ENCODE data around the gene HNRNPDL.

- TF ChIP-seq, protein P1, sequence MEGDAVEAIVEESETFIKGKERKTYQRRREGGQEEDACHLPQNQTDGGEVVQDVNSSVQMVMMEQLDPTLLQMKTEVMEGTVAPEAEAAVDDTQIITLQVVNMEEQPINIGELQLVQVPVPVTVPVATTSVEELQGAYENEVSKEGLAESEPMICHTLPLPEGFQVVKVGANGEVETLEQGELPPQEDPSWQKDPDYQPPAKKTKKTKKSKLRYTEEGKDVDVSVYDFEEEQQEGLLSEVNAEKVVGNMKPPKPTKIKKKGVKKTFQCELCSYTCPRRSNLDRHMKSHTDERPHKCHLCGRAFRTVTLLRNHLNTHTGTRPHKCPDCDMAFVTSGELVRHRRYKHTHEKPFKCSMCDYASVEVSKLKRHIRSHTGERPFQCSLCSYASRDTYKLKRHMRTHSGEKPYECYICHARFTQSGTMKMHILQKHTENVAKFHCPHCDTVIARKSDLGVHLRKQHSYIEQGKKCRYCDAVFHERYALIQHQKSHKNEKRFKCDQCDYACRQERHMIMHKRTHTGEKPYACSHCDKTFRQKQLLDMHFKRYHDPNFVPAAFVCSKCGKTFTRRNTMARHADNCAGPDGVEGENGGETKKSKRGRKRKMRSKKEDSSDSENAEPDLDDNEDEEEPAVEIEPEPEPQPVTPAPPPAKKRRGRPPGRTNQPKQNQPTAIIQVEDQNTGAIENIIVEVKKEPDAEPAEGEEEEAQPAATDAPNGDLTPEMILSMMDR (tag by site-specific recombination; IDR thresholded peaks at IDR 0.05), result no peak
- no peak for TF ChIP-seq ZSCAN30 (tag by site-specific recombination; IDR thresholded peaks at IDR 0.05)
- no peak for TF ChIP-seq ZBTB8A (tag by site-specific recombination; IDR thresholded peaks at IDR 0.05)
- TF ChIP-seq REPIN1 (tag by site-specific recombination; IDR thresholded peaks at IDR 0.05; ENCODE audit: low read depth), result no peak
- no peak for TF ChIP-seq ZNF660 (tag by site-specific recombination; IDR thresholded peaks at IDR 0.05)
- no peak for TF ChIP-seq ZBTB11 (tag by site-specific recombination; conservative IDR thresholded peaks at IDR 0.05; ENCODE audit: low read depth)
- TF ChIP-seq ZNF792 (tag by site-specific recombination; IDR thresholded peaks at IDR 0.05), result no peak
- no peak for TF ChIP-seq ZNF560 (tag by site-specific recombination; IDR thresholded peaks at IDR 0.05; ENCODE audit: borderline replicate concordance)
- no peak for TF ChIP-seq ZNF174 (tag by site-specific recombination; IDR thresholded peaks at IDR 0.05)
These were observed 27.0 kb upstream of the HNRNPDL start for GRCh38 chr4:82457266-82457665.

All from HEK293 (cell line).